Stimulated activated CD8-positive, alpha-beta memory T cell treated with anti-CD3 and anti-CD28 coated beads, Interleukin-7, amount 100 ng/mL, for 4 hours (primary cell): Measurements from ENCODE around the gene NTRK3.

ENCODE experiments used
- DNase-seq, 2 donors: peaks; one replicate each; pipeline ENCODE4 v3.0.0-alpha.2; 2020; ENCODE audit warnings: low read depth in 2 of 2

NTRK3 gene

DNA sequence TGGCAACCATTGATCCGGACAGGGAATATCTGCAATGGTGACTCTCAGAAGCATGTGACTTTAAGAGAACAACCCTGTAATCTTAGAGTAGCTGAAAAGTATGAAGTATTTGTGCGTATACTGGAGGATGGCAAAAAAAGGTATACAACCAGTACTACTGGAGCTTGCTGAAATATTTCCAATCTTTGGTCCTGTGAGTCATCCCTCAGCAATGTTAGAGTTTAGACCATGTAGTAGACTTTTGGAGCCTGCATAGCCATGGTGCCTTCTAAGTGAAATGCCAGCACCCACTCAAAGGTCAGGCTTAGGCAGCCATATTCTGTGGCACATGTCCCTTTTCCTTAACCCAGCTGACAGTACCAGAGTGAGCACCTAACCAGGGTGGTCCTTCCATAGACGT lies 429.4 kb downstream of the NTRK3 start:
- DNase-seq: no peak

DNA sequence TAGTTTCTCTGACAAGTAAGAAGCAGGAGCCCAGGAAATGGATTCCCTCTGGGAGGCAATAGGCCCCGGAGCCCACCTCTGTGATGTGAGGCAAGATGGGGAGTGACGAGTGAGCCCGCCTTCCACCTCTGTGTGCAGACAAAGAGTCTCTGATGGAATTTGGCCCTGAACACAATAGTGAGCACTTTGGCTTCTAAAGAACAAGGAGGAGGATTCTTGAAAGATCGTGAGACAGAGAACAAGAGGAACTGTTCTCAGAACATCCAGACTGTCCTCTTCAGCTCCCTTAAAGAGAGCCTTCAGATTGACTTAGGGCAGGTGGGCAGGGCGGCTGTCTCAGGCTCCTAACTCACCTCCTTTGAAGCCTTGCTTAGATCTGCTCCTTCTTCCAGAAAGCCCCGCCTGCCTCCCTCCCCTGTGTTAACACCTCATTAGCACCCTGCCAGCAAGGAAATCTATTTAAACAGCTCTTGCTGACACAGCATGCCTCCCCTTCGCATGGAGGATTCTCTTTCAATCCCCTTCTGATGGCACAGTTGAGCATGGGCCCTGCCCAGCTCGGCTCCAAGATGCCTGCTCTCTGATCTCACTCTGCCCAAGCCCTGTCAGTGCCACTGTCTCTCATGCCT lies 430.3 kb downstream of the NTRK3 start:
- DNase-seq: no peak

DNA sequence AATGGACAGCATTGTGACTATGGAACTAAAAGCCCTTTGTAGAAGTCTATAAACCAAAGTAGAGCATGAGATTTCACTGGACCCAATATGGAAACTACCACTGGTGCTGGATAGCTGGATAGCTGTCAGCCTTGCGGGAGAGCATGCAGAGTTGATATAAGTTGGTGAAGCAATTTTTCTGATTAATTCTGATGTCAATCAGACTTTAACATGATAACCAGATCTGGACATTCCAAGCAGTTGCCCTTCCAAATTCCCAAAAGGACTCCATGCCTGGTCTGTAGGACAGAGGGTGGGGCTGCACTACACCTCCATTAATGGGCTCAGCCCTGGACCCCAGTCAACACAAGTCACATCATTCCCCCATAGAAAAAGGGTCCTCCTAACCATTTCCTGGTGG lies 437.8 kb downstream of the NTRK3 start:
- no peak for DNase-seq

DNA sequence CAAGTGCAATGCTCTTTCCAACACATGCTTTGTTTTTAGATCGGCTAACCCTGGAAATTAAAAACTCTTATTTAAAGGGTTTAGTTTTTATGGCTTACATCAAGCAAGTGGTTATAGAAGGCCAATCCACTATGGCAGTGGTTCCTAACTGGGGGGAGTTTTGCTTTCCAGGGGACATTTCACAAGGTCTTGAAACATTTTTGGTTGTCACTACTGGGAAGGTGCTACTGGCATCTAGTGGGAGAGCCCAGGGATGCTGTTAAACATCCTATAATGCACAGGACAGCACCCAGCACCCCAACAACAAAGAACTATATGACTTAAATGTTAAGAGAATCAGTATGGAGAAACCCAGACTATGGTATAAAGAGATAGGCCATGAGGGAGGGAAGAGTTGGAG lies 439.0 kb downstream of the NTRK3 start:
- DNase-seq: no peak

DNA sequence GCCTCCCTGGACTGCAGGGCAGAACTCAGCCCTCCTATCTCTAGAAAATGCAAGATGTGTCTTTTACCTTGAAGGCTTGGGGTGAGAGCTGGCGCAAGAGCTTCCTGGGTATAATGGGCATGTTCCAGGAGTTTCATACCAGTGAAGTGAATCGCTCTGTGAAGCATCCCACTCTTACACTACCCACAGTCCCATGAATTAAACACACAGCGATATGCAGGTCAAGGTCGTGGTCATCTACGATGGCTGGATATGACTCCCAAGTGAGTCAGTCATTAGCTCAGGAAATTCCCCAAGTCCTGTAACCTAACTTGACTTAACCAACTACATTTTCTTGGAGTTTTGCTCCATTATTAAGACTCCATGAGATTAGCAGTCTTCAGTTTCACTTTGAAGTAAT lies 439.7 kb downstream of the NTRK3 start:
- DNase-seq: no peak

DNA sequence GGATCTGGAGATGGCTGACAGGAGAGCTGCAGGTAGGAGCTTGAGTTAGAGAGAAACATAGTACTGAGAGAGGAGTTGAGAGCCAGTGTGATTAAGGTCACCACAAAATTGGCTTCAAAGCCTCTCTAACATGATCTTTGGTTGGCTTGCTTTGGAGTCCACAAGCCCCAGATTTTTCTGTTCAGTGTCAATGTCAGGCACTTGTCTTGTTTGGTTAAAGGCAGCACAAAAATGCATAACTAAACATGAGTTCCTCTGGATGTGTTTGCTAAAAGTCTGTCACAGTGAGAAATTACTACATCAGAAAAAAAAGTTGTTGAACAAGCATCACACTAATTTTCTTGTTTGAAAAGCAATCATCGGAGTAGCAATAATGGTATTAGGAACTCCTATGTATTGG lies 440.5 kb downstream of the NTRK3 start:
- DNase-seq: no peak
